ENCODE measurements around the gene MOB1A. TPM values are rescaled to one million over a fixed set of nuclear protein-coding genes. Genes with fewer than 3 reads are reported as not detected.

Gene MOB1A
- total RNA-seq, 6 donors from 2014 or later, result 23.1 to 143 (median 94.5) TPM

DNA sequence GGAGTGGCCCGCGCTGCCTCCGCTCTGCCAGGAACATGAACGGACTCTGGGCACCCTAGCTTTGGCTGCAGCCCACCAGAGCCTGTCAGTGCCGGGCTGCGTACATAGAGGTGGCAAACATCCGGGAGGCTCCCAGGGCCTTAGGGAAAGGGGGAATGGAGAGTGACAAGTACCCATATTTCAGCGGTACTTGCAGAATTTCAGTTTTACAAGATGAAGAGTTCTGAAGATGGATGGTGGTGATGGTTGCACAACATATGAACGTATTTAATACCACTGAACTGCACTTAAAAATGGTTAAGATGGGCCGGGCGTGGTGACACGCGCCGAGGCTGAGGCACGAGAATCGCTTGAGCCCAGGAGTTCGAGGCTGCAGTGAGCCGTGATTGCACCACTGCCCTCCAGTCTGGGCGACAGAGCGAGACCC lies 20.6 kb upstream of the MOB1A start:
- TF ChIP-seq POLR2AphosphoS5 (IDR thresholded peaks at IDR 0.05) (peak in 1 of 2 donors; percentile 14), CTCF (IDR thresholded peaks at IDR 0.05) (no peak)

DNA sequence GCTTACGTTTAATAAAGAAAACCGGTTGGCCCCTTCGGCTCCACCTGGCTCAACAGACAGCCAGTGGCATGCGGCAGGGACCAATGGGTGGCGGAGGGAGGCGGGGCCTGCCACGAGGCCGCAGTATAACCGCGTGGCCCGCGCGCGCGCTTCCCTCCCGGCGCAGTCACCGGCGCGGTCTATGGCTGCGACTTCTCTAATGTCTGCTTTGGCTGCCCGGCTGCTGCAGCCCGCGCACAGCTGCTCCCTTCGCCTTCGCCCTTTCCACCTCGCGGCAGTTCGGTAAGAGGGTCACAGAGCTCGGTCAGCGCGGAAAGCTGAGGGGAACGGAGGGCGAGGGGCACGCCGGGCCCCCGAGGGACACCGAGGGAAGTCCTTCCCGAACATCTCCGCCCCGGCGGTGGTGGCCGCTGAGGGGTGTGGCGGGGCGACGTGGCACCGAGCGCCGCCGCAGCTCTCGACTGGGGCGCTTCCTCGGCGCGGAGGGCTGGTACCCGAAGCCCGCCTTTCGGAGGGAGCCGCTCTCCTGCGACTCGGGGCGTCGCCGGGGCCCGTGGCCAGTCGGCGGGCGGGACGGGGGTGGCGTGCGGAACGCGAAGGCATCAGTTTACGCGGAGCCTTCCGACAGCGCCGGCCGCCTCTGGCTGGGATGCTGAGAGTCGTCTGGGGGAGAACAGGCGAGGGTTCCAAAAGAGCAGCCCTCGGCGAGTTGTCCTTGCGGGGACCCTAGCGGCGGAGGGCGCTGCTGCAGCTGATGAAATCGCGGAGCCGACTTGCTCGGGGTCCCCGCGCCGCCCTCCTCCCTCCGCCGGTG lies 20.0 kb upstream of the MOB1A start, which contains the start of gene MTHFD2:
TSS of gene MTHFD2 (plus strand) at position 155 of the 814 bp plus-strand sequence. CDS start at position 182, 27 bp downstream.
- H3K36me3 ChIP-seq, result peaks cover 0 to 3% (median 0%) of the 10 kb centered on the region in 4 donors
- TF ChIP-seq POLR2AphosphoS5 (IDR thresholded peaks at IDR 0.05) (peak; percentile 63 to 88), EP300 (IDR thresholded peaks at IDR 0.05) (no peak), CTCF (IDR thresholded peaks at IDR 0.05) (peak; percentile 71 to 96 (median 91)), POLR2A (IDR thresholded peaks at IDR 0.05) (peak in 3 of 4 donors; percentile 60 to 80 (median 72))
- peaks cover 5 to 43% (median 17%) of the 10 kb centered on the region in 4 donors for H3K4me1 ChIP-seq
- H3K27ac ChIP-seq, result peak within 1 kb of the TSS; percentile 90 to 94 (median 91)
- WGBS, 2 donors, result 0 to 1% methylated on average over 6 to 72 of the region's 96 CpGs
- peak within 1 kb of the TSS; percentile 57 to 83 (median 76) for H3K4me3 ChIP-seq
- no peaks in the 10 kb centered on the region for H3K27me3 ChIP-seq
- no peaks in the 10 kb centered on the region for H3K9me3 ChIP-seq
- peak; percentile 98 for ATAC-seq (ENCODE audit: low FRiP score in 2 of 2)
- peak; percentile 95 to 98 for DNase-seq

More for the DNA sequence above, 20.6 kb upstream of the MOB1A start:
- Histone ChIP-seq H3K27me3 (no peaks in the 10 kb centered on the region), H3K4me3 (peak overlapping the region; percentile 57 to 83 (median 76)), H3K4me1 (peaks cover 5 to 46% (median 17%) of the 10 kb centered on the region in 4 donors), H3K9me3 (no peaks in the 10 kb centered on the region), H3K27ac (peak overlapping the region; percentile 90 to 94 (median 91)), H3K36me3 (peaks cover 0 to 4% (median 1%) of the 10 kb centered on the region in 4 donors)
- peak in 1 of 2 donors; percentile 7 for ATAC-seq (ENCODE audit: low FRiP score in 2 of 2)
- WGBS, 2 donors, result 7% methylated on average over 14 to 16 of the region's 20 CpGs
- peak in 1 of 2 donors; percentile 52 for DNase-seq

GRCh38 chr2:74198023-74198460 lies 19.4 kb upstream of the MOB1A start:
- Histone ChIP-seq H3K27me3 (no peaks in the 10 kb centered on the region), H3K4me1 (peaks cover 5 to 43% (median 17%) of the 10 kb centered on the region in 4 donors), H3K27ac (peak overlapping the region; percentile 90 to 94 (median 91)), H3K4me3 (peak overlapping the region in 3 of 4 donors; percentile 72 to 83 (median 81)), H3K9me3 (no peaks in the 10 kb centered on the region), H3K36me3 (peaks cover 0 to 3% (median 0%) of the 10 kb centered on the region in 4 donors)
- DNase-seq (peak in 1 of 2 donors; percentile 47), ATAC-seq (ENCODE audit: low FRiP score in 2 of 2) (no peak)
- TF ChIP-seq POLR2A (IDR thresholded peaks at IDR 0.05), result no peak
- TF ChIP-seq EP300 (IDR thresholded peaks at IDR 0.05), result no peak
- TF ChIP-seq CTCF (IDR thresholded peaks at IDR 0.05), result no peak
- TF ChIP-seq POLR2AphosphoS5 (IDR thresholded peaks at IDR 0.05), result no peak
- 35 to 41% methylated on average over 18 of the region's 18 CpGs for WGBS, 2 donors

DNA sequence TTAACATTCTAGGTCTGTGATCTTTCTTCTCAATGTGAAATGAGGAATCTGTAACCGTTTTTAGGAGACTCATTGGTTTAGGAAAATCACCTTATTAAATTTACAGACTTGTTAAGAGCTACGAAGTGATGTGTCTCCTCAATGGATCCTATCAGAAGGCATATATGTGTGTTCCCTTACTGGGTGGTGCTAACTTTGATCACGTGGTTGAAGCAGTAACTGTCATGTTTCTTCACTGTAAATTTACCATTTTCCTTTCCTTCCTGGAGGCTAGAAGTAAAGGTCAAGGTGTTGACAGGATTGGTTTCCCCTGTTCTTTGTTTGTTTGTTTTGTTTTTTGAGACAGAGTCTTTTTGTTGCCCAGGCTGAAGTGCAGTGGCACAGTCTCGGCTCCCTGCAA lies 18.4 kb upstream of the MOB1A start:
- DNase-seq, result no peak
- no peak for ATAC-seq (ENCODE audit: low FRiP score in 2 of 2)
- WGBS, 2 donors, result 67 to 82% methylated on average over 4 of the region's 4 CpGs

GRCh38 chr2:74194799-74195198 lies 16.1 kb upstream of the MOB1A start:
- 92 to 96% methylated on average over 1 of the region's 1 CpG for WGBS, 2 donors
- no peaks in the 10 kb centered on the region for H3K27me3 ChIP-seq
- DNase-seq (no peak), ATAC-seq (ENCODE audit: low FRiP score in 2 of 2) (no peak)
- peaks cover 1 to 21% (median 9%) of the 10 kb centered on the region in 4 donors for H3K4me1 ChIP-seq
- no peak overlapping the region for H3K4me3 ChIP-seq
- H3K9me3 ChIP-seq, result no peaks in the 10 kb centered on the region
- TF ChIP-seq CTCF (IDR thresholded peaks at IDR 0.05), result no peak
- no peak for TF ChIP-seq POLR2A (IDR thresholded peaks at IDR 0.05)
- no peak for TF ChIP-seq POLR2AphosphoS5 (IDR thresholded peaks at IDR 0.05)
- no peak for TF ChIP-seq EP300 (IDR thresholded peaks at IDR 0.05)
- no peaks in the 10 kb centered on the region for H3K36me3 ChIP-seq
- H3K27ac ChIP-seq, result no peak overlapping the region

More for the DNA sequence above, 18.4 kb upstream of the MOB1A start:
- H3K9me3 ChIP-seq, result no peaks in the 10 kb centered on the region
- TF ChIP-seq POLR2A (IDR thresholded peaks at IDR 0.05) (no peak), EP300 (IDR thresholded peaks at IDR 0.05) (no peak)
- no peaks in the 10 kb centered on the region for H3K27me3 ChIP-seq
- H3K4me3 ChIP-seq, result no peak overlapping the region
- no peaks in the 10 kb centered on the region for H3K36me3 ChIP-seq
- no peak overlapping the region for H3K27ac ChIP-seq
- H3K4me1 ChIP-seq, result peaks cover 5 to 43% (median 17%) of the 10 kb centered on the region in 4 donors

Measured in upper lobe of left lung (tissue), 6 donors.